ENCODE measurements around the gene SLC2A4.

The SLC2A4 gene

DNA sequence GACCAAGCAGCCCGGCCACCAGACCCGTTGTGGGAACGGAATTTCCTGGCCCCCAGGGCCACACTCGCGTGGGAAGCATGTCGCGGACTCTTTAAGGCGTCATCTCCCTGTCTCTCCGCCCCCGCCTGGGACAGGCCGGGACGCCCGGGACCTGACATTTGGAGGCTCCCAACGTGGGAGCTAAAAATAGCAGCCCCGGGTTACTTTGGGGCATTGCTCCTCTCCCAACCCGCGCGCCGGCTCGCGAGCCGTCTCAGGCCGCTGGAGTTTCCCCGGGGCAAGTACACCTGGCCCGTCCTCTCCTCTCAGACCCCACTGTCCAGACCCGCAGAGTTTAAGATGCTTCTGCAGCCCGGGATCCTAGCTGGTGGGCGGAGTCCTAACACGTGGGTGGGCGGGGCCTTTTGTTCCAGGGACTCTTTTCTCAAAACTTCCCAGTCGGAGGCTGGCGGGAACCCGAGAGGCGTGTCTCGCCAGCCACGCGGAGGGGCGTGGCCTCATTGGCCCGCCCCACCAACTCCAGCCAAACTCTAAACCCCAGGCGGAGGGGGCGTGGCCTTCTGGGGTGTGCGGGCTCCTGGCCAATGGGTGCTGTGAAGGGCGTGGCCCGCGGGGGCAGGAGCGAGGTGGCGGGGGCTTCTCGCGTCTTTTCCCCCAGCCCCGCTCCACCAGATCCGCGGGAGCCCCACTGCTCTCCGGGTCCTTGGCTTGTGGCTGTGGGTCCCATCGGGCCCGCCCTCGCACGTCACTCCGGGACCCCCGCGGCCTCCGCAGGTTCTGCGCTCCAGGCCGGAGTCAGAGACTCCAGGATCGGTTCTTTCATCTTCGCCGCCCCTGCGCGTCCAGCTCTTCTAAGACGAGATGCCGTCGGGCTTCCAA lies at the start of gene SLC2A4:
SLC2A4 (plus strand) TSS at position 645 of the 879 bp plus-strand sequence; CDS start at position 862, 217 bp downstream.
- DNase-seq (ENCODE audit: low read depth) = peak; percentile 92
- H3K4me3 ChIP-seq (ENCODE audit: control insufficient read depth, low read depth, low read length) = peak within 1 kb of the TSS; percentile 44
- no peak for TF ChIP-seq CTCF (conservative IDR thresholded peaks at IDR 0.05; ENCODE audit: control insufficient read depth, insufficient read depth, low read depth, low read length)

GRCh38 chr17:7232114-7232513 lies 49.4 kb upstream of the SLC2A4 start:
- H3K4me3 ChIP-seq (ENCODE audit: control insufficient read depth, low read depth, low read length) = peak overlapping the region; percentile 11
- no peak for TF ChIP-seq CTCF (conservative IDR thresholded peaks at IDR 0.05; ENCODE audit: control insufficient read depth, insufficient read depth, low read depth, low read length)
- no peak for DNase-seq (ENCODE audit: low read depth)

DNA sequence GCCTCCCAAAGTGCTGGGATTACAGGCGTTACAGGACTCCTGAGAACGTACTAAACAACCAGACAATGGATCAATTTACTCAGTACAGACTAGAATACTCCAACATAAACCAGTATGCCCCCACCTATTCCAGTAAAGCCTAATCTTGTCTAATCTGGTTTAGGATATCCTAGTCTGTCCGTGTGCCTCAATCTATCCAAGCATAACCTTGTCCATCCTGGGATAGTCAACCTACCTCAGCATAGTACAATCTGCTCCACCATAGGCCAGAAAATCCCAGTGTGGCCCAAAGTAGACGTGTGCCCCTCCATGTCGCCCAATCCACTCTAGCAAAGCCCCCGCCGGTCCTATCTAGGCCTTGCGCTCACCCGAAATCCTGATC lies 47.8 kb upstream of the SLC2A4 start:
- TF ChIP-seq CTCF (conservative IDR thresholded peaks at IDR 0.05; ENCODE audit: control insufficient read depth, insufficient read depth, low read depth, low read length) = no peak
- DNase-seq (ENCODE audit: low read depth) = no peak
- peak overlapping the region; percentile 88 for H3K4me3 ChIP-seq (ENCODE audit: control insufficient read depth, low read depth, low read length)

GRCh38 chr17:7234083-7234951 lies 47.2 kb upstream of the SLC2A4 start, which contains the start of gene DVL2:
DVL2 (minus strand) TSS chr17:7234517; CDS start chr17:7234262, 255 bp downstream.
- H3K4me3 ChIP-seq (ENCODE audit: control insufficient read depth, low read depth, low read length) = peak within 1 kb of the TSS; percentile 88
- DNase-seq (ENCODE audit: low read depth) = peak; percentile 94
- no peak for TF ChIP-seq CTCF (conservative IDR thresholded peaks at IDR 0.05; ENCODE audit: control insufficient read depth, insufficient read depth, low read depth, low read length)

- no peak for TF ChIP-seq CTCF (conservative IDR thresholded peaks at IDR 0.05; ENCODE audit: control insufficient read depth, insufficient read depth, low read depth, low read length)
- H3K4me3 ChIP-seq (ENCODE audit: control insufficient read depth, low read depth, low read length) = no peak overlapping the region
- peak; percentile 67 for DNase-seq (ENCODE audit: low read depth)
These were observed 45.5 kb upstream of the SLC2A4 start for GRCh38 chr17:7235693-7236665.

GRCh38 chr17:7236808-7237207 lies 44.7 kb upstream of the SLC2A4 start:
- DNase-seq (ENCODE audit: low read depth) = no peak
- no peak for TF ChIP-seq CTCF (conservative IDR thresholded peaks at IDR 0.05; ENCODE audit: control insufficient read depth, insufficient read depth, low read depth, low read length)
- no peak overlapping the region for H3K4me3 ChIP-seq (ENCODE audit: control insufficient read depth, low read depth, low read length)

All from fibroblast of mammary gland (primary cell).